ENCODE results near the gene AKR1B1. TPM values are rescaled to one million over a fixed set of nuclear protein-coding genes. Genes with fewer than 3 reads are reported as not detected.
"Not testable (repeated sequence)": the region's sequence is repeated elsewhere in the genome, so short reads cannot be mapped to it uniquely, and the experiment has no call there.

Gene AKR1B1
- polyA plus RNA-seq (ENCODE audit: insufficient read length in 10 of 10), result 100 to 1,000 TPM in 7 of 10 donors, 10 to 100 TPM in 3; 98.4 to 116 (median 103) TPM
- long read RNA-seq, donor 1, transcript AKR1B1-201 (10 exons, 1,409 nt), result major isoform, 29 of 32 reads
- long read RNA-seq, donor 1, partial matches to known transcripts, result 0 of 32 reads
- long read RNA-seq, donor 1, other reads (novel, unspliced or antisense), result 0 of 32 reads
- long read RNA-seq, donor 2, transcript AKR1B1-201 (10 exons, 1,409 nt), result major isoform, 30 of 32 reads
- long read RNA-seq, donor 2, partial matches to known transcripts, result 0 of 32 reads
- long read RNA-seq, donor 2, other reads (novel, unspliced or antisense), result 0 of 32 reads
- long read RNA-seq, donor 3, result 0 reads
- long read RNA-seq, donor 4, transcript AKR1B1-201 (10 exons, 1,409 nt), result major isoform, 28 of 30 reads
- long read RNA-seq, donor 4, partial matches to known transcripts, result 0 of 30 reads
- long read RNA-seq, donor 4, other reads (novel, unspliced or antisense), result 0 of 30 reads
- long read RNA-seq, donor 5, transcript AKR1B1-201 (10 exons, 1,409 nt), result major isoform, 49 of 54 reads
- long read RNA-seq, donor 5, partial matches to known transcripts, result 5 of 54 reads
- long read RNA-seq, donor 5, other reads (novel, unspliced or antisense), result 0 of 54 reads
- long read RNA-seq, donor 6, transcript AKR1B1-201 (10 exons, 1,409 nt), result major isoform, 43 of 44 reads
- long read RNA-seq, donor 6, partial matches to known transcripts, result 0 of 44 reads
- long read RNA-seq, donor 6, other reads (novel, unspliced or antisense), result 0 of 44 reads
- long read RNA-seq, donor 7, transcript AKR1B1-201 (10 exons, 1,409 nt), result major isoform, 37 of 40 reads
- long read RNA-seq, donor 7, partial matches to known transcripts, result 0 of 40 reads
- long read RNA-seq, donor 7, other reads (novel, unspliced or antisense), result 0 of 40 reads
- long read RNA-seq, donor 8, transcript AKR1B1-201 (10 exons, 1,409 nt), result major isoform, 27 of 30 reads
- long read RNA-seq, donor 8, partial matches to known transcripts, result 0 of 30 reads
- long read RNA-seq, donor 8, other reads (novel, unspliced or antisense), result 0 of 30 reads
- long read RNA-seq, donor 9, transcript AKR1B1-201 (10 exons, 1,409 nt), result major isoform, 8 of 9 reads
- long read RNA-seq, donor 9, partial matches to known transcripts, result 0 of 9 reads
- long read RNA-seq, donor 9, other reads (novel, unspliced or antisense), result 0 of 9 reads

DNA sequence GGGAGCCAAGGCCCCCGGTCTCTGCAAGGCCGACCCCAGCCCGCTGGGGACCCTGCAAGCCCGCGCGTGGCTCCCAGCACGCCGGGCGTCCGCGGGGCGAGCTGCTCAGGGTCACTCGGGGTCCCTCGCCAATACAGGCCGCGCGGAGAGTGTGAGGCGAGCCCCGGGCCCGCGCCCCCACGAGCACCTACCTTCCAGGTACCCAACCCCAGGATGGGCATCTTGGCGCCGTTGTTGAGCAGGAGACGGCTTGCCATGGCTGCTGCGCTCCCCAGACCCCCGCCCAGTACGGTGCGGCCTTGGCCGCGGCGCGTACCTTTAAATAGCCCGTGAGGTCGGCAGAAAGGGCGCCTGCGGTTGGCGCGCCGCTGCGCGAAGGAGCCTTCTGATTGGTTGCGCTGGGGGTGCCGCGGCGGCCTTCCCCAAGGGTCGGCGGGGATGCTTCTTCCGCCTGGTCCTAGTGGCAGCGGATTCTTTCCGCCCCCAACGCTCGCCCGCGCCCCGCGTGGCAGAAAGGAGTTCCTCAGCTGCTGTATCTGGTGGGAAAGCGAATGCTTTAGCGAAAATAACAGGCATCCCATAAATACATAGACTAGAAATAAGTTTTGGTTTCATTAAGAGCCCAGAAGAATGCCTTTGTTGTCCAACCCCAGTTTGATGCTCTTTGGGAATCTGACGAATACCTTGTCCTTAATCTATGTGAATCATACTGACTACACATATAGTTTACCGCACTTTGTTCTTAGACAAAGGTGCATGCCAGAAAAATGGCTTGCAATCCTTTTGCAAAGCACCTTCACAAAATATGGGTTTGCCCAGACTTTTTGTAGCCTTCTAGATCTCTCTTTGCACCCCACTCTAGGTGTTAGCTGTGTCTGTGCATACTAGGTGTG lies at the start of gene AKR1B1:
Gene AKR1B1 (minus strand): TSS at position 295 of the 893 bp plus-strand sequence. CDS start 38 bp downstream, at position 257.
- peak; percentile 88 to 97 (median 94) for DNase-seq

GRCh38 chr7:134505856-134506255 lies 47.0 kb upstream of the AKR1B1 start:
- DNase-seq, result no peak

GRCh38 chr7:134504660-134505164 lies 45.8 kb upstream of the AKR1B1 start:
- no peak for DNase-seq

GRCh38 chr7:134502463-134503371 lies 43.8 kb upstream of the AKR1B1 start:
- no peak for DNase-seq

DNA sequence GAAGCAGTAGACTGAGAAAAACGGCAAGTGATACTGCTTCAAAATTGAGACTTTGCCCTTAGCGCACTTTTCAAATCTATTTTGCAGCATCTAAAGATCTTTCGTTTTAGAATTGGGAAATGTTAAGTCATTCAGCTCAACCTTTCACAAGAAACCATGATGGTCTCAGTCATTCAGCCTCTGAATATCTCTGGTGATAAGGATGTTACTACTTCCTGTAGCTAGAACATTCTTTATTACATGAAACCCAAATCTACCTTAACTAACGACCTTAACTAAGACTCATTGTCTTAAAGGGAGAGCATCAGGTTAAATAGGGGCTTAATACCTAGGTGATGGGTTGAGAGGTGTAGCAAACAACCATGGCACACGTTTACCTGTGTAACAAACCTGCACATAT lies 42.1 kb upstream of the AKR1B1 start:
- no peak for DNase-seq

GRCh38 chr7:134500406-134500805 lies 41.5 kb upstream of the AKR1B1 start:
- no peak for DNase-seq

DNA sequence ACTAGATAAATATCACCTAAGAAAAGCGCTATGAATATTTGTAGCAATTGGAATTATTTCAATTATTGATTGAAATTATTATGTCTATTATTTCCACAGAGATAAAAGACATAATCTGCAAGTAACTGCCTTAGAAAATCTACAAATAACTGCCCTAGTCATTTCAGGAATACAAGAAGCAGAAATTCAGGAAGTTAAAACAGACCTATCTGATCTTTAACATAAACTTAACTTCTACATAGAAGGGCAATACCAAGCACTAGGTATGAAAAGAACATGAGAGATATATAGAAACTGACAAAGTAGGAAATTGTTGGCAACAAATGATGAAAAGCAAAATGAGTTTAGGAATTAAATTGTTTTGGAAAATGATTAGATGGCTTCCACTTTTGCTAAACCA lies 36.6 kb upstream of the AKR1B1 start:
- DNase-seq, result no peak

GRCh38 chr7:134493091-134493490 lies 34.2 kb upstream of the AKR1B1 start:
- DNase-seq, result no peak

- not testable (repeated sequence) for DNase-seq
Observed at GRCh38 chr7:134487721-134488120, 28.8 kb upstream of the AKR1B1 start.

DNA sequence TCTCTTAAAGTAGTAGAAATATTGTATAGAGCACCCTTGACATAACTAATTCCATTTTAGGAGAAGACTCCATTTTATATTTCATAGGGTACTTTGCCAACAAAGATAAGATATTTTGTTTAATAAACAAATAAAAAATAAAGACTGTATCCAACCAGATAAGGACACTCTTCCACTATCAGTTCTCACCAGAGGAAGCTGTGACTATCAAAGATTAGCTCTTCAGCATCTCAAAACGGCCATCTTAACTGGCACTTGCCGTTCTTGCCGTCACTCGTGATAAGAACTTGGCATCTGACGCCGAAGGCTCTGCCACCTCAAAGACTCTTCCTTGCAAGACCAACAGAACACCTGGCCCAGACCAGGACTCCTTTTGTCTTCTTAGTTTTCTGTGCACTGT lies 26.3 kb upstream of the AKR1B1 start:
- DNase-seq, result no peak

DNA sequence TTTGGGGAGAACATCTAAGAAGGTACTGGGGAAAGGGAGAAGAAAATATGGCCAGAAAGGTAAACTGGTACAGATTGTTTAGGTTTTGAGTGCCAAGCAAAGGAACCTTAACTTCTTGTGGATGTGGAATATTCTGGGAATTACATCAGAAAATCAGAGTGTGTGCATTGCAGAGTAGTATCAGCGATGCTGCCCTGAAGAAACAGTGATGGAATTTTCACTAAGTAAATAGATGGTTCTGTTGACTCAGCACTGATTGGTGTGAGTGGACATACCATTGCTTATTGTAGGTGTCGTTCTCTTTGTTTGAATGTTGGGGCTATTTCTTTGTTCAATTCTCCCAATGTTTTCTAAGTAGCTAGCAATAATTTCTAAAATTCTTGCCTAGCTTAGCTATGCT lies 24.4 kb upstream of the AKR1B1 start:
- no peak for DNase-seq

DNA sequence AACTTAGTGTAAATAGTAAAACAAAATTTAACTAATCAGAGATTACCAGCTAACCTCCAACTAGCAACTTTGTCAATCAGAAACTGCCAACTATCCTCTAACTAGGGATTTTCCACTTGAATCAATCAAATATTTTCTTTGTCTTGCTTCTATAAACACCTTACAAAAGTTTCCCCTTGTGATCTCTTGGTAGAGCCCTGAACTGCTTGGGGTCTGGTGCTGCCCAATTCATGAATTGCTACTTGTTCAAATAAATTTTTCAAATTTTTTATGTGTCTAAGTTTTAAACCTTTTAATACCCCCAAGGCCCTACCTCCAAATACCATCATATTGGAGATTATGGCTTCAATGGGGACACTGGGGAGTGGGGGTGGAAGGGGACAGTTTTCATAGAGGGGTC lies 24.0 kb upstream of the AKR1B1 start:
- DNase-seq, result no peak

- DNase-seq, result no peak
Observed at GRCh38 chr7:134481167-134481566, 22.3 kb upstream of the AKR1B1 start.

- peak in 1 of 3 donors; percentile 27 for DNase-seq
Observed at GRCh38 chr7:134480730-134481129, 21.8 kb upstream of the AKR1B1 start.

DNA sequence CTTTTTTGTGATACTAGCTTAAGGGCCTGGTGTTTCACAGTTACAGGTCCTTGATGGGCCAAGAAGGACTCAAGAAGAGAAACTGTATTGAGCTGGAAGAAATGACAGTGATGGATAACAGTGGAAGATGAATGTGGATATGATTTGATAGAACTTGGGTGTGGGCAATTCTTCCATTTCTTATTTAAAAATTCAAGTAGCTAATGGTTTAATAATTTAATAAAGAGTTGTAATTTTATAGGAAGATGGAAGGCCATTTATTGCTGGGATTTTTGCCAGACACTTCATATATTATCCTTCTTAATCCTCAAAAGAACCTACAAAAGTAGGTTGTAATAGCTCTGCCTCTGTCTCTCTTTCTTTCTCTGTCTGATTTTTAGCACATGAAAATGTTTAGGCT lies 21.3 kb upstream of the AKR1B1 start:
- DNase-seq, result no peak

DNA sequence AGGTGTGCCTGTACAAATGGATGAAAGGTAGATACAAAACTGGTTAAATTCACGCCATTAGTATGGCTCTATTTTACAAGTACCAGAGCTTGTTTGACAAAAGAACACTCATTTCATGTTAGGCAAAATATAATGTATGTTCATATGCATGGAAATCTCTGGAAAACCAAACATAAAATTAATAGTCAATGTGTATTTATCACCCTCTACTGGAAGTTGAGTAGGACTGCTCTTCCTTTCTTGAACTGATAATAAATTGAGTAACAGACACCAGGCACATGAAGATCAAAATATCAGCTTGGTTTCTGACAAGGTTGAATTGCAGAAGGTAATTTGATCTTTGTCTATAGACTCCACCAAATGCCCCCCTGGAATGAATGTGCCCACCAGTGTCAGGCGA lies 19.8 kb upstream of the AKR1B1 start:
- DNase-seq, result no peak

- DNase-seq, result no peak
Observed at GRCh38 chr7:134477954-134478353, 19.1 kb upstream of the AKR1B1 start.

GRCh38 chr7:134476044-134476443 lies 17.1 kb upstream of the AKR1B1 start:
- no peak for DNase-seq

DNA sequence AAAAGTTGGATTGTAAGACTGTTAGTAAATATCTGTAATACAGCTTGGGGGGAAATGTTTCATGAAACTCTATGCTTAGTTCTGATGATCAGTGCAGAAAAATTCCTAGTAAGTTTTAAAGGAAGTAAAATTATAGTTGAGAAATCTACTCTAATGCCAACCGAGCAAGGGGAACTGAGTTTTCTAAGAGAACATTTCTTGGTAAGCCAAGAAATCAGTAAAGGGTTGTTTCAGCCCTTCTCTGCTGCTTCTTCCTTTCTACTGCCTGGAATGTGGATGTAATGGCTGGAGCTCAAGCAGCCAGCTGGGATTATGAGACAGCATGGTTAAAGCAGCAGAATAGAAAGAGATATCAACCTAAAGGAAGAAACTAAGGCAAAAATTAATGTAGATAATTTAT lies 15.9 kb upstream of the AKR1B1 start:
- no peak for DNase-seq

GRCh38 chr7:134473861-134474291 lies 15.0 kb upstream of the AKR1B1 start:
- no peak for DNase-seq

Measured in muscle of back (tissue), 13 donors.